HCT116 (cell line): ENCODE results near the gene C2CD2. TPM values are rescaled to one million over a fixed set of nuclear protein-coding genes. Genes with fewer than 3 reads are reported as not detected.

Source experiments
- ATAC-seq: fragments of 200-7000 bp; cut with Tn5 transposase; 2 replicates; pipeline ENCODE4 v1.9.1; 2020; ENCODE audit warnings: mild to moderate bottlenecking, moderate library complexity
- BruUV-seq: library from RNA; stranded (reverse); fragments of 400-500 nt; replicated peaks from 2 replicates; lab custom pipeline; 2021; lab: Mats Ljungman, UMichigan
- CTCF ChIA-PET: fragments of 300-600 bp; sonication (Branson Sonifier 250); formaldehyde crosslinking; loops from one replicate; lab custom pipeline; 2021; ENCODE audit warnings: antibody characterized with exemption; lab: Charles Lee
- POLR2A ChIA-PET: fragments of 300-600, 350-600 bp; sonication (Branson Sonifier 250); formaldehyde crosslinking; loops from one replicate; lab custom pipeline; 2021; ENCODE audit warnings: antibody characterized with exemption; lab: Charles Lee
- RAD21 ChIA-PET, 2 experiments: fragments of 300-600 bp; sonication (Branson Sonifier 250); formaldehyde crosslinking; loops; one replicate each; lab custom pipeline; 2023; ENCODE audit warnings: low total read pairs in 2 of 2; ENCODE audit not compliant: uncharacterized antibody in 2 of 2, unreplicated experiment in 2 of 2, low non-redundant PET in 1 of 2; lab: Charles Lee
- DNase-seq: peaks from one replicate; pipeline ENCODE4 v3.0.0-alpha.2; 2010; ENCODE audit warnings: low read depth, low spot score
- H2AFZ ChIP-seq: fragments of 200-600 bp; shearing (Covaris generic), sonication (generic); 2 replicates; pipeline ENCODE4 v1.6.1; 2017; ENCODE audit warnings: low read depth, mixed run types, mixed read lengths, antibody characterized with exemption, low read length; ENCODE audit not compliant: poor library complexity, severe bottlenecking
- H3K27ac ChIP-seq: 2 replicates; pipeline ENCODE4 v1.5.1; 2012; ENCODE audit warnings: low read depth, low read length
- H3K27me3 ChIP-seq: fragments of 200-600 bp; sonication (generic); 2 replicates; pipeline ENCODE4 v1.6.1; 2016; ENCODE audit warnings: mixed run types, low read length, mixed read lengths; ENCODE audit not compliant: insufficient read depth
- H3K36me3 ChIP-seq, 2 experiments: fragments of 200-500 bp in 1 of 2; fragments of 200-600 bp in 1 of 2; sonication (Bioruptor generic) in 1 of 2; sonication (generic) in 1 of 2; 2 replicates each; pipeline versions ENCODE4 v1.5.1 to v1.6.1; 2014 to 2016; ENCODE audit warnings: low read length in 2 of 2, inconsistent platforms in 1 of 2, mixed read lengths in 1 of 2, mixed run types in 1 of 2; ENCODE audit not compliant: insufficient read depth in 2 of 2, control insufficient read depth in 1 of 2
- H3K4me1 ChIP-seq, 2 experiments: fragments of 200-600 bp in 1 of 2; sonication (generic) in 1 of 2; 2 replicates each; pipeline versions ENCODE4 v1.5.1 to v1.6.1; 2012 to 2017; ENCODE audit warnings: low read length in 2 of 2, inconsistent platforms in 1 of 2, mild to moderate bottlenecking in 1 of 2, mixed read lengths in 1 of 2, mixed run types in 1 of 2, moderate library complexity in 1 of 2; ENCODE audit not compliant: insufficient read depth in 2 of 2, control insufficient read depth in 1 of 2
- H3K4me2 ChIP-seq: fragments of 200-600 bp; sonication (generic); 2 replicates; pipeline ENCODE4 v1.6.1; 2017; ENCODE audit warnings: mixed run types, low read length, mixed read lengths
- H3K4me3 ChIP-seq, 2 experiments: fragments of 200-600 bp in 1 of 2; sonication (generic) in 1 of 2; replicated peaks in 1 of 2; 2 replicates each; pipeline ENCODE4 v1.5.1; 2011 to 2016; ENCODE audit warnings: low read length in 2 of 2, control low read depth in 1 of 2, low read depth in 1 of 2, mild to moderate bottlenecking in 1 of 2, mixed read lengths in 1 of 2, mixed run types in 1 of 2
- H3K79me2 ChIP-seq: fragments of 200-600 bp; sonication (generic); 2 replicates; pipeline ENCODE4 v1.6.1; 2017; ENCODE audit warnings: mild to moderate bottlenecking, mixed run types, low read length, moderate library complexity, mixed read lengths; ENCODE audit not compliant: insufficient read depth
- H3K9ac ChIP-seq: fragments of 200-600 bp; sonication (generic); 2 replicates; pipeline ENCODE4 v1.6.1; 2016; ENCODE audit warnings: low read length, mixed read lengths
- H3K9me2 ChIP-seq: fragments of 200-600 bp; sonication (generic), shearing (Covaris generic); 2 replicates; pipeline ENCODE4 v1.6.1; 2017; ENCODE audit warnings: mixed run types, mild to moderate bottlenecking, moderate library complexity; ENCODE audit not compliant: insufficient read depth
- H3K9me3 ChIP-seq, 2 experiments: fragments of 200-500 bp in 1 of 2; fragments of 200-600 bp in 1 of 2; sonication (Bioruptor generic) in 1 of 2; sonication (generic) in 1 of 2; 2 replicates each; pipeline ENCODE4 v1.6.1; 2014 to 2017; ENCODE audit warnings: low read length in 2 of 2, mixed read lengths in 2 of 2, inconsistent platforms in 1 of 2, low read depth in 1 of 2, mild to moderate bottlenecking in 1 of 2, mixed run types in 1 of 2, moderate library complexity in 1 of 2; ENCODE audit not compliant: control insufficient read depth in 1 of 2, insufficient read depth in 1 of 2
- H4K20me1 ChIP-seq: fragments of 200-600 bp; sonication (generic), shearing (Covaris generic); 2 replicates; pipeline ENCODE4 v1.6.1; 2017; ENCODE audit warnings: mixed run types, mild to moderate bottlenecking, moderate library complexity; ENCODE audit not compliant: insufficient read depth
- CEBPB ChIP-seq: IDR thresholded peaks from 2 replicates; pipeline ENCODE4 v1.6.1; 2012; ENCODE audit warnings: low read depth
- EGR1 ChIP-seq: IDR thresholded peaks from 2 replicates; pipeline ENCODE4 v1.6.1; 2012; ENCODE audit warnings: low read depth
- EZH2 ChIP-seq: fragments of 200-600 bp; sonication (generic); IDR thresholded peaks from 2 replicates; pipeline ENCODE4 v1.6.1; 2017; ENCODE audit warnings: antibody characterized with exemption, mixed run types
- EZH2phosphoT487 ChIP-seq: fragments of 200-600 bp; IDR thresholded peaks from 2 replicates; pipeline ENCODE4 v1.6.1; 2018; ENCODE audit warnings: antibody characterized with exemption, borderline replicate concordance
- FOSL1 ChIP-seq: IDR thresholded peaks from 2 replicates; pipeline ENCODE4 v1.6.1; 2012; ENCODE audit warnings: low read depth
- JUND ChIP-seq: IDR thresholded peaks from 2 replicates; pipeline ENCODE4 v1.6.1; 2012
- POLR2A ChIP-seq: IDR thresholded peaks from 2 replicates; pipeline ENCODE4 v1.7.0; 2011; ENCODE audit warnings: borderline replicate concordance; ENCODE audit not compliant: insufficient read depth, insufficient read length; ENCODE audit errors: extremely low read depth
- POLR2AphosphoS5 ChIP-seq: IDR thresholded peaks from 2 replicates; pipeline ENCODE4 v1.6.1; 2011; ENCODE audit warnings: mild to moderate bottlenecking, low read depth, low read length, moderate library complexity
- RAD21 ChIP-seq: IDR thresholded peaks from 2 replicates; pipeline ENCODE4 v1.6.1; 2012; ENCODE audit warnings: low read depth, mild to moderate bottlenecking
- SIN3A ChIP-seq: IDR thresholded peaks from 2 replicates; pipeline ENCODE4 v1.6.1; 2012; ENCODE audit warnings: low read depth
- SP1 ChIP-seq: IDR thresholded peaks from 2 replicates; pipeline ENCODE4 v1.6.1; 2012; ENCODE audit warnings: low read depth
- SRF ChIP-seq: IDR thresholded peaks from 2 replicates; pipeline ENCODE4 v1.6.1; 2012; ENCODE audit warnings: low read depth
- TCF7L2 ChIP-seq: IDR thresholded peaks from 2 replicates; pipeline ENCODE4 v1.7.0; 2011; ENCODE audit warnings: borderline replicate concordance, inconsistent platforms; ENCODE audit not compliant: insufficient read depth, insufficient read length; ENCODE audit errors: extremely low read depth
- YY1 ChIP-seq: IDR thresholded peaks from 2 replicates; pipeline ENCODE4 v1.6.1; 2011; ENCODE audit warnings: low read length, low read depth, moderate library complexity, mild to moderate bottlenecking; ENCODE audit not compliant: insufficient replicate concordance; ENCODE audit errors: extremely low read depth
- ZBTB33 ChIP-seq: IDR thresholded peaks from 2 replicates; pipeline ENCODE4 v1.6.1; 2011; ENCODE audit warnings: mild to moderate bottlenecking, low read length, moderate library complexity; ENCODE audit not compliant: insufficient replicate concordance; ENCODE audit errors: extremely low read depth
- ZFX ChIP-seq: fragments of 450-650 bp; IDR thresholded peaks from 2 replicates; pipeline ENCODE4 v1.6.1; 2017
- ZNF274 ChIP-seq: fragments of 200-500 bp; sonication (Bioruptor generic); IDR thresholded peaks from 2 replicates; pipeline ENCODE4 v1.6.1; 2014; ENCODE audit warnings: mild to moderate bottlenecking, low read depth, low read length, inconsistent platforms
- intact Hi-C: fragments of 100-400 bp; cut with micrococcal nuclease; formaldehyde crosslinking; loops from 2 replicates; pipeline ENCODE4 v1.10.0; 2022
- total RNA-seq: library from RNA; stranded (reverse); gene quantifications from one replicate; pipeline ENCODE4 v1.2.1, GENCODE V29; 2021; ENCODE audit not compliant: unreplicated experiment
- TF ChIP-seq, protein P1 (sequence below), 3 experiments: fragments of 200-600 bp in 1 of 3; sonication (generic) in 1 of 3; IDR thresholded peaks in 2 of 3; conservative IDR thresholded peaks in 1 of 3; 2 replicates each; pipeline ENCODE4 v1.5.1; 2012 to 2017; ENCODE audit warnings: low read depth in 2 of 3, low read length in 2 of 3, antibody characterized with exemption in 1 of 3, borderline replicate concordance in 1 of 3, control low read depth in 1 of 3, mild to moderate bottlenecking in 1 of 3, mixed read lengths in 1 of 3, mixed run types in 1 of 3, moderate library complexity in 1 of 3; ENCODE audit not compliant: insufficient read depth in 1 of 3
- TF ChIP-seq, protein P2 (sequence below): IDR thresholded peaks from 2 replicates; pipeline ENCODE4 v1.6.1; 2012
- TF ChIP-seq, protein P3 (sequence below): IDR thresholded peaks from 2 replicates; pipeline ENCODE4 v1.6.1; 2012

C2CD2 gene
- total RNA-seq, 1 experiment from 2014 or later: 22.0 TPM

- Histone ChIP-seq H4K20me1 (0 out of 2 replicates have a peak, but pooled peaks cover 4% of the 10 kb centered on the region), H3K9me3 (no peaks in the 10 kb centered on the region), H3K27ac (no peak overlapping the region), H3K9ac (peak overlapping the region; percentile 88), H3K4me1 (peaks cover 21 to 36% of the 10 kb centered on the region in 2 experiments), H3K9me2 (no peaks in the 10 kb centered on the region), H3K79me2 (peaks cover 60% of the 10 kb centered on the region), H3K27me3 (no peaks in the 10 kb centered on the region), H3K36me3 (0 out of 4 replicates have a peak, but pooled peaks cover 0 to 4% of the 10 kb centered on the region in 2 experiments), H2AFZ (no peak overlapping the region), H3K4me3 (peak overlapping the region; percentile 68 to 83), H3K4me2 (peak overlapping the region; percentile 96)
- ATAC-seq (no peak), DNase-seq (no peak)
- ChIA-PET POLR2A (no interaction called here), RAD21 (no interaction called here), CTCF (no interaction called here)
- intact Hi-C loops: loop anchor here (5.0 kb wide), 1 partner anchor 75 kb away; the partner anchor contains the start of gene PRDM15
- BruUV-seq: no TSS peak
- TF ChIP-seq SRF: no peak
- no peak for TF ChIP-seq RAD21
- no peak for TF ChIP-seq SIN3A
- no peak for TF ChIP-seq EGR1
- TF ChIP-seq ZFX: no peak
- TF ChIP-seq TCF7L2: no peak
- no peak for TF ChIP-seq EZH2phosphoT487
- no peak for TF ChIP-seq CEBPB
- no peak for TF ChIP-seq POLR2A
- no peak for TF ChIP-seq SP1
- TF ChIP-seq, protein P1, sequence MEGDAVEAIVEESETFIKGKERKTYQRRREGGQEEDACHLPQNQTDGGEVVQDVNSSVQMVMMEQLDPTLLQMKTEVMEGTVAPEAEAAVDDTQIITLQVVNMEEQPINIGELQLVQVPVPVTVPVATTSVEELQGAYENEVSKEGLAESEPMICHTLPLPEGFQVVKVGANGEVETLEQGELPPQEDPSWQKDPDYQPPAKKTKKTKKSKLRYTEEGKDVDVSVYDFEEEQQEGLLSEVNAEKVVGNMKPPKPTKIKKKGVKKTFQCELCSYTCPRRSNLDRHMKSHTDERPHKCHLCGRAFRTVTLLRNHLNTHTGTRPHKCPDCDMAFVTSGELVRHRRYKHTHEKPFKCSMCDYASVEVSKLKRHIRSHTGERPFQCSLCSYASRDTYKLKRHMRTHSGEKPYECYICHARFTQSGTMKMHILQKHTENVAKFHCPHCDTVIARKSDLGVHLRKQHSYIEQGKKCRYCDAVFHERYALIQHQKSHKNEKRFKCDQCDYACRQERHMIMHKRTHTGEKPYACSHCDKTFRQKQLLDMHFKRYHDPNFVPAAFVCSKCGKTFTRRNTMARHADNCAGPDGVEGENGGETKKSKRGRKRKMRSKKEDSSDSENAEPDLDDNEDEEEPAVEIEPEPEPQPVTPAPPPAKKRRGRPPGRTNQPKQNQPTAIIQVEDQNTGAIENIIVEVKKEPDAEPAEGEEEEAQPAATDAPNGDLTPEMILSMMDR (IDR thresholded peaks at IDR 0.05 in 2 of 3, conservative IDR thresholded peaks at IDR 0.05 in 1 of 3; ENCODE audit: borderline replicate concordance in 1 of 3, insufficient read depth in 1 of 3, low read depth in 2 of 3, low read length in 2 of 3): no peak
- TF ChIP-seq YY1: no peak
- TF ChIP-seq, protein P2, sequence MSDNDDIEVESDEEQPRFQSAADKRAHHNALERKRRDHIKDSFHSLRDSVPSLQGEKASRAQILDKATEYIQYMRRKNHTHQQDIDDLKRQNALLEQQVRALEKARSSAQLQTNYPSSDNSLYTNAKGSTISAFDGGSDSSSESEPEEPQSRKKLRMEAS: no peak
- no peak for TF ChIP-seq ZNF274
- no peak for TF ChIP-seq EZH2
- TF ChIP-seq FOSL1: no peak
- TF ChIP-seq ZBTB33: no peak
- TF ChIP-seq JUND: no peak
- TF ChIP-seq, protein P3, sequence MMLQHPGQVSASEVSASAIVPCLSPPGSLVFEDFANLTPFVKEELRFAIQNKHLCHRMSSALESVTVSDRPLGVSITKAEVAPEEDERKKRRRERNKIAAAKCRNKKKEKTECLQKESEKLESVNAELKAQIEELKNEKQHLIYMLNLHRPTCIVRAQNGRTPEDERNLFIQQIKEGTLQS: no peak
- no peak for TF ChIP-seq POLR2AphosphoS5
Observed at GRCh38 chr21:41951876-41952567, 1.8 kb downstream of the C2CD2 start.
